Choroid plexus epithelial cell (primary cell): ENCODE results near the gene SESN3.
A peak's percentile ranks its signal among the peaks of the same experiment; 100 is the strongest.

Experiments used
- DNase-seq: peaks from one replicate; pipeline ENCODE4 v3.0.0-alpha.2; 2010; ENCODE audit warnings: low read depth
- H3K4me3 ChIP-seq: 2 replicates; pipeline ENCODE4 v1.5.1; 2011; ENCODE audit warnings: low read depth, mild to moderate bottlenecking, control low read depth, low read length, moderate library complexity
- CTCF ChIP-seq: conservative IDR thresholded peaks from 2 replicates; pipeline ENCODE4 v1.5.1; 2011; ENCODE audit warnings: low read depth, mild to moderate bottlenecking, control low read depth, inconsistent platforms, low read length, moderate library complexity

SESN3 gene

GRCh38 chr11:95149651-95150364 lies 81.2 kb downstream of the SESN3 start:
- no peak for TF ChIP-seq CTCF
- peak; percentile 35 for DNase-seq
- peak overlapping the region; percentile 68 for H3K4me3 ChIP-seq

GRCh38 chr11:95148938-95149337 lies 82.1 kb downstream of the SESN3 start:
- no peak overlapping the region for H3K4me3 ChIP-seq
- TF ChIP-seq CTCF: no peak
- DNase-seq: no peak

GRCh38 chr11:95148406-95148805 lies 82.6 kb downstream of the SESN3 start:
- no peak for DNase-seq
- H3K4me3 ChIP-seq: no peak overlapping the region
- TF ChIP-seq CTCF: no peak

- no peak overlapping the region for H3K4me3 ChIP-seq
- peak; percentile 94 for DNase-seq
- TF ChIP-seq CTCF: no peak
Measured at GRCh38 chr11:95147364-95147905, 83.6 kb downstream of the SESN3 start.

- no peak for DNase-seq
- TF ChIP-seq CTCF: no peak
- H3K4me3 ChIP-seq: no peak overlapping the region
Measured at GRCh38 chr11:95145430-95146060, 85.5 kb downstream of the SESN3 start.

GRCh38 chr11:95144313-95145235 lies 86.4 kb downstream of the SESN3 start:
- TF ChIP-seq CTCF: no peak
- no peak overlapping the region for H3K4me3 ChIP-seq
- no peak for DNase-seq
